HG02642 (cell line): ENCODE data around the gene GTPBP10.

ENCODE experiments used
- ATAC-seq: cut with Tn5 transposase; IDR thresholded peaks from one replicate; pipeline ENCODE4 v1.9.1; 2021; ENCODE audit warnings: mild to moderate bottlenecking; ENCODE audit not compliant: unreplicated experiment, poor library complexity

Gene GTPBP10

GRCh38 chr7:90425376-90425775 lies 78.9 kb downstream of the GTPBP10 start:
- ATAC-seq: no peak

GRCh38 chr7:90430614-90431460 lies 84.3 kb downstream of the GTPBP10 start:
- no peak for ATAC-seq

GRCh38 chr7:90432752-90433151 lies 86.2 kb downstream of the GTPBP10 start:
- no peak for ATAC-seq

GRCh38 chr7:90433221-90433620 lies 86.7 kb downstream of the GTPBP10 start:
- no peak for ATAC-seq
